GM18502 (cell line): ENCODE measurements around the gene TICAM1.
"Not testable (repeated sequence)": the region's sequence is repeated elsewhere in the genome, so short reads cannot be mapped to it uniquely, and the experiment has no call there.

Experiments used
- ATAC-seq: cut with Tn5 transposase; IDR thresholded peaks from one replicate; pipeline ENCODE4 v1.9.1; 2021; ENCODE audit warnings: mild to moderate bottlenecking; ENCODE audit not compliant: unreplicated experiment, poor library complexity

Gene TICAM1

DNA sequence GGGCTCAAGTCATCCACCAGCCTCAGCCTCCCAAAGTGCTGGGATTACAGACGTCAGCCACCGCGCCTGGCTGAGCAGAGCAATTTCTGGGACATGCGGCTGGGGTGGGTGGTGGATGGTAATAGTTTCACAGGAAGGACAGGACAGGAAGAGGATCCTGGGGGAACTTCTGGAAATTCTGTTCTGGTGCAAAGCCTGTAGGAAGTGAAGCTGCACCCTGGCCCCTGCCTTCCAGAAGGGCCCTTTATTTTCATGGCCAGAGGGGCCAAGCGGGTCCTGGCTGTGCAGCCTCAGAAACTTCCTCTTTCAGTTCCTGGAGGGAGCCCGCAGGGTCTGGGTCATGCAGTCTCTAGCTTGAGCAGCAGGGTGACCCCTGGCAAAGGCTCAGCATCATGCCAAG lies 24.3 kb downstream of the TICAM1 start:
- no peak for ATAC-seq

DNA sequence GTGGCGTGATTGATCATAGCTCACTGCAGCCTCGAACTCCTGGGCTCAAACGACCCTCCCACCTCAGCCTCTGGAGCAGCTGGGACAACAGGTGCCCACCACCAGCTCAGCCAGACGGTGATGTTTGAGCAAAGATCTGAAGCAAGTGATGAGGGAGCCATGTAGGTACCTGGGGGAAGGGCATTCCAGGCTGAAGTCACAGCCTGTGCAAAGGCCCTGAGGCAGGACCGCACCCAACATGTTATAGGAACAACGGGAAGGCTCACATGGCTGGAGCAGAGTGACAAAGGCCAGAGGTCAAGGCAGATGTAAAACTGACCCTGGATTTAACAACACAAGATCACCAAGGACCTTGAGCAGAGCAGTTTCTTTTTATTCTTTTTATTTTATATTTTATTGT lies 25.1 kb downstream of the TICAM1 start:
- ATAC-seq: no peak

DNA sequence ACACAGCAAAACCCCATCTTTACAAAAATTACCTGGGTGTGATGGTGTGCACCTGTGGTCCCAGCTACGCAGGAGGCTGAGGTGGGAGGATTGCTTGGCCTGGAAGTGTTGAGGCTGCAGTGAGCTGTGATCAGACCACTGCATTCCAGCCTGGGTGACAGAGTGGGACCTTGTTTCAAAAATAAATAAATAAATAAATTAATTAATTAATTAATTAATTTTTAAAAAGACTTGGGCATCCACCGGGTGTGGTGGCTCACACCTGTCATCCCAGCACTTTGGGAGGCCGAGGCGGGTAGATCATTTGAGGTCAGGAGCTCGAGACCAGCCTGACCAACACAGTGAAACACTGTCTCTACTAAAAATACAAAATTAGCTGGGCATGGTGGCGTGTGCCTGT lies 26.4 kb downstream of the TICAM1 start:
- ATAC-seq: not testable (repeated sequence)

DNA sequence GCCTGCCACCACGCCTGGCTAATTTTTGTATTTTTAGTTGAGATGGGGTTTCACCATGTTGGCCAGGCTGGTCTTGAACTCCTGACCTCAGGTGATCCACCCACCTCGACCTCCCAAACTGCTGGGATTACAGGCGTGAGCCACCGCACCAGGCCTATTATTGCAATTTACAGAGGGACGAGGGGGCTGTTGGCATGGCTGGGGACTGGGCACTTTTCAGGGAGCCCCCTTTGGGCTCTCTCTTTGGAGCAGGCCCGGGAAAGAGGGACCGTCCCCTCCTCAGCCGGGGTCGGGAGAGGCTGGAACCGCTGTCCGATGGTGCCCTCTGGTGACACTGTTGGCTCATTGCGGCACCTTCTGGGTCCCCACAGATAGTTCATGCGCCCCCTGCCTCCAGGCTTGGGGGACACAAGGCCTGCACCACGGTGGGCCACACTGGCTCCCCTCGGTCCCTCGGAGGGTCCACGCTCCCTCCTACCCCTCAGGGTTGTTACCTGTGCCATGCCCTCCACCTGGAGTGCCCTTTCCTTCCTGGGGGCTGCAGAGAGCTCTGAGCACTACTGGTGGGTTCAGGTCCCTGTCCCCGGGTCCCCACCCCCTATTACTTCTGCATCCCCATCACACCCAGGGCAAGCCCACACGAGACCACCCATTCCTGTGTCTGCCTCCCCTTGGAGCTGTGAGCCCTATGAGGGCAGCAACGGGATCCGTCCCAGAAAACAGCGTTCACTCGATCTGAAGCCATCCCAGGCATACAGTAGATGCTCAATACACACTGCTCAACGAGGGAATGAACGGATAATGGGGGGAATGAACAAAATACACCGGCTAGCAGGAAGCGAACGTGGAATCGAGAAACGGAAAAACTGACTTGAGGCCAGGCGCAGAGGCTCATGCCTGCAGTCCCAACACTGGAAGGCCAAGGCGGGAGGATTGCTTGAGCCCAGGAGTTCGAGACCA lies 27.5 kb downstream of the TICAM1 start:
- ATAC-seq: no peak

DNA sequence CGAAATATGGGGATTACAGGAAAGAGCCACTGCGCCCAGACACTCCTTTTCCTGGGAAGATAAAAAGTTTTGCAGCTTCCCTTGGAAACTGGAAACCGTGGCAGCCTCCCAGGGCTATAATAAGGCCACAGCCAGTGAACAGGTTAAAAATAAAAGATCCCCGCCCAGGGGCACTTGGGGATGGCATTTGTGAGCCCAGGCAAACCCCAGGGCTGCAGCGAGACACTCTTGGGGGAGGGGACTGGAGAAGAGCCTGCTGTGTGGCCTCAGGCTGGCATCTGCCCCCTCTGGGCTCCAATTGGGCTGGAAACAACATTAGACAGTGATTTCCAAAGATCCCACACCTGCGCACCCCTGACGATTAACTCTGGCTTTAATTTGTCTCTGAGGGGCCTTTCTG lies 28.8 kb downstream of the TICAM1 start:
- ATAC-seq: no peak

DNA sequence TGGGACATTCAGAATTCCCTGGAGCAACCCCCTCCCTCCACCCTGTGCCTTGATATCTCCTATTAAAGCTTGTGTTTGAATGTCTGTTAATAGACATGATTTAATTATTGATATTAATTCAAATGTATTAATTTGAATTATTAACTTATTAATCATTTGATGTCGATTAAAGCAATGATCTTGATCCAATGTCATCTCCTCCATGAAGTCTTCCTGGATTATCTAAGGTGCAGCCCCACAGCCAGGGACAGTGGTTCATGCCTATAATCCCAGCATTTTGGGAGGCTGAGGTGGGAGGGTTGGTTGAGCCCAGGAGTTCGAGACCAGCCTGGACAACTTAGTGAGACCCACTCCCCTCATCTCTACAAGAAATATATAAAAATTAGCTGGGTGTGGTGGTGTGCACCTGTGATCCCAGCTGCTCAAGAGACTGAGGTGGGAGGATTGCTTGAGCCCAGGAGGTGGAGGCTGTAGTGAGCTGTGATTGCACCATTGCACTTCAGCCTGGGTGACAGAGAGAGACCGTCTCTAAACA lies 30.4 kb downstream of the TICAM1 start:
- ATAC-seq: no peak

DNA sequence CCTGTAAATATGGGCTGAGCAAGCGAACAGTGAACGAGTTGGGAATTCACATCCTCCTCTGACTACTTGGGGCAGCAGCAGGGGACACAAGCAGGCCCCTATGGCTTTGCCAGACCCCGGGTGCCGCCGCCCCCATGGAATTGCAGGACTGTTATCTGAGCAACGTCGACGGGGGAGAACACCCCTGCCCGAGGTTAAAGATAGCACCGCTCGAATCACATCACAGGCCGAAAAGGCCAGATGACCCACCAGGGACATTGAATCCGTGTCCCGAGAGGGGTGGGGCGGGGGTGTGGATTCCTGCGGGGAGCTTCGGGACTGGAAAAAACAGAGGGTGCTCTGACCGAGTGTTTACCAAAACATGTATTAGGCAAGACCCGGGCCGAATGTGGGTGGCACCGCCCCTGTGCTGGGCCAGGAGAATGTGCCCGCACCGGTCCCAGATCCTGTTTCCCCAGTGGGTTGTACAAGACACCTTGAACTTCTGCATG lies 30.9 kb downstream of the TICAM1 start:
- no peak for ATAC-seq

DNA sequence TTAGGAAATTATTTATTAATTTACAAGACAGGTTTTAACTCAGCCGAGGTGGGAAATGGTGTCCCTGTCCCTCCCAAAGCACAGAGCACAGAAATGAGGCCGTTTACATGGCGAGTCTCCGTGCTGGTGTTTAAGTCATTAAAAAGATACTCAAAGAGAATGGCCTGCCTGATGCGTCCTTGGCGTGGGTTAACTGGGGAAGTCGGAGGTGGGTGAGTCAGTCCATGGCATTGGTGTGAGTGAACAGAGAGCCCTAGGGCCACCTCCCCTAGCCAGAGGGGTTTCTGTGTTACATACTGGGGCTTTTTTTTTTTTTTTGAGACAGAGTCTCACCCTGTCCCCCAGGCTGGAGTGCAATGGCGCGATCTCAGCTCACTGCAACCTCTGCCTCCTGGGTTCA lies 36.1 kb downstream of the TICAM1 start:
- no peak for ATAC-seq

DNA sequence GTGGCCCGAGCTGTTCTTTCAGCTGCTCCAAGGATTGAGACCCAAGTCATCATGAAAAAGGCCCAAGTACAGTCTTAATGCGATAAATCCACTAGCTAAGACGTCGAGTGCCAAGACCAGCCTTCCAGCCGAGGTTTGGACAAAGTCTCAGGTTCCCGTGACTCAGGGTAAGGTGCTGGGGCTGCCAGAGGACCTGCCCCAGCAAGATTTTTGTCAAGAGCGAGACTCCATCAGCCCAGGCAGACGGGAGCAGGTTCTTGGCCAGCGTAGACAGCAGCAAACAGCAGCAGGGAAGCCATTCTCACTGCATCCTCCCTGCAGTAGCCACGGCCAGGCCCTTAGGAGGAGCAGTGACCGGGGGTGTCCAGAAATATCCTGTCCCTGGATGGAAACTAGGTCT lies 36.5 kb downstream of the TICAM1 start:
- no peak for ATAC-seq

DNA sequence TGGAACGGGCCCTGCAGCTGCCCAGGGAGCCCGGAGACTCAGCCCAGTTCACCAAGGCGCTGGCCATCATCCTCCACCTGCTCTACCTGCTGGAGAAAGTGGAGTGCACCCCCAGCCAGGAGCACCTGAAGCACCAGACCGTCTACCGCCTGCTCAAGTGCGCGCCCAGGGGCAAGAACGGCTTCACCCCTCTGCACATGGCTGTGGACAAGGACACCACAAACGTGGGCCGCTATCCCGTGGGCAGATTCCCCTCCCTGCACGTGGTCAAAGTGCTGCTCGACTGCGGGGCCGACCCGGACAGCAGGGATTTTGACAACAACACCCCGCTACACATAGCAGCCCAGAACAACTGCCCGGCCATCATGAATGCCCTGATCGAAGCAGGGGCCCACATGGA lies 38.2 kb downstream of the TICAM1 start:
- ATAC-seq: not testable (repeated sequence)

DNA sequence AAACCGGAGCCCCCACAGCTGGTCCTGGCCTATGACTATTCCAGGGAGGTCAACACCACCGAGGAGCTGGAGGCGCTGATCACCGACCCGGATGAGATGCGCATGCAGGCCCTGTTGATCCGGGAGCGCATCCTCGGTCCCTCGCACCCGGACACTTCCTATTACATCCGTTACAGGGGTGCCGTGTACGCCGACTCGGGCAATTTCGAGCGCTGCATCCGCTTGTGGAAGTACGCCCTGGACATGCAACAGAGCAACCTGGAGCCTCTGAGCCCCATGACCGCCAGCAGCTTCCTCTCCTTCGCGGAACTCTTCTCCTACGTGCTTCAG lies 38.7 kb downstream of the TICAM1 start:
- not testable (repeated sequence) for ATAC-seq

DNA sequence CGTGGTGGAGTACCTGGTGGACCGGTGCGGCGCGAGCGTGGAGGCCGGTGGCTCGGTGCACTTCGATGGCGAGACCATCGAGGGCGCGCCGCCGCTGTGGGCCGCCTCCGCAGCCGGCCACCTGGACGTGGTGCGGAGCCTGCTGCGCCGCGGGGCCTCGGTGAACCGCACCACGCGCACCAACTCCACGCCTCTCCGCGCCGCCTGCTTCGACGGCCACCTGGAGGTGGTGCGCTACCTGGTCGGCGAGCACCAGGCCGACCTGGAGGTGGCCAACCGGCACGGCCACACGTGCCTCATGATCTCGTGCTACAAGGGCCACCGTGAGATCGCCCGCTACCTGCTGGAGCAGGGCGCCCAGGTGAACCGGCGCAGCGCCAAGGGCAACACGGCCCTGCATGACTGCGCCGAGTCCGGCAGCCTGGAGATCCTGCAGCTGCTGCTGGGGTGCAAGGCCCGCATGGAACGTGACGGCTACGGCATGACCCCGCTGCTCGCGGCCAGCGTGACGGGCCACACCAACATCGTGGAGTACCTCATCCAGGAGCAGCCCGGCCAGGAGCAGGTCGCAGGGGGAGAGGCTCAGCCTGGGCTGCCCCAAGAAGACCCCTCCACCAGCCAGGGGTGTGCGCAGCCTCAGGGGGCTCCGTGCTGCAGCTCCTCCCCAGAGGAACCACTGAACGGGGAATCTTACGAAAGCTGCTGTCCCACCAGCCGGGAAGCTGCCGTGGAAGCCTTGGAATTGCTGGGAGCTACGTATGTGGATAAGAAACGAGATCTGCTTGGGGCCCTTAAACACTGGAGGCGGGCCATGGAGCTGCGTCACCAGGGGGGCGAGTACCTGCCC lies 39.3 kb downstream of the TICAM1 start:
- not testable (repeated sequence) for ATAC-seq

DNA sequence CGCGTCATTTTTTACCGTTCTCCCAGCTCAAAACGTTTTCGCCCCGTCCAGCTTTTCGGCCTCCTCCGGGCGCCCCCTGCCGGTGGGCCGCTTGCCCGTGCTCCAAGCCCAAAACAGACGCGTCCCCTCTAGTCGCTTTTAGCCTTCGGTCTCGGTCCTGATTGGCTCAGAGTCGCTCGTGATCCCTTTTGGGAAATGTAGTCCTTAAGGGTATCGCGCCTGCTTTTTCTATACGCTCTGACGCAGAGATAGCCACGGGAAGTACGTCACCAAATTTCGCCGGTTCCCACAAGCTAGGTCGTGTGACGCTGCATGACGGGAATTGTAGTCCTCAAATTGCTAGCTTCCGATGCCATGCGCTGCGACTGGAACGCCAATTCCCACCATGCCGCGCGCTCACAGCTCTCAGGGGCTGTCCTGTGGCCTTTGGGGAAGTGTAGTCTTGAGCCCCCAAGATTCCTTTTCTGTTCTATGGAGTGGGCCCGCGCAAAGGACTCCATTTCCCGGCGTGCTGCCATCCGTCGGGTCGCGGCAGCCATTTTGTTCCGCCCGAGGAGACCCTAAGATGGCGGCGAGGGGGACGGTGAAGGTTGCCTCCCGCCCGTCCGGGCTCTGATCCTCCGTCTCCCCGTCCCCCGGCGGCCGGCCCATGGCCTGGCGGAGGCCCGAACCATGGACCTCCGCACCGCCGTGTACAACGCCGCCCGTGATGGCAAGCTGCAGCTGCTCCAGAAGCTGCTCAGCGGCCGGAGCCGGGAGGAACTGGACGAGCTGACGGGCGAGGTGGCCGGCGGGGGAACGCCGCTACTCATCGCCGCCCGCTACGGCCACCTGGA lies 40.1 kb downstream of the TICAM1 start, which contains the start of gene FEM1A:
FEM1A (plus strand) TSS at position 552 of the 836 bp plus-strand sequence; CDS start at position 673, 121 bp downstream.
- peak; percentile 92 for ATAC-seq

DNA sequence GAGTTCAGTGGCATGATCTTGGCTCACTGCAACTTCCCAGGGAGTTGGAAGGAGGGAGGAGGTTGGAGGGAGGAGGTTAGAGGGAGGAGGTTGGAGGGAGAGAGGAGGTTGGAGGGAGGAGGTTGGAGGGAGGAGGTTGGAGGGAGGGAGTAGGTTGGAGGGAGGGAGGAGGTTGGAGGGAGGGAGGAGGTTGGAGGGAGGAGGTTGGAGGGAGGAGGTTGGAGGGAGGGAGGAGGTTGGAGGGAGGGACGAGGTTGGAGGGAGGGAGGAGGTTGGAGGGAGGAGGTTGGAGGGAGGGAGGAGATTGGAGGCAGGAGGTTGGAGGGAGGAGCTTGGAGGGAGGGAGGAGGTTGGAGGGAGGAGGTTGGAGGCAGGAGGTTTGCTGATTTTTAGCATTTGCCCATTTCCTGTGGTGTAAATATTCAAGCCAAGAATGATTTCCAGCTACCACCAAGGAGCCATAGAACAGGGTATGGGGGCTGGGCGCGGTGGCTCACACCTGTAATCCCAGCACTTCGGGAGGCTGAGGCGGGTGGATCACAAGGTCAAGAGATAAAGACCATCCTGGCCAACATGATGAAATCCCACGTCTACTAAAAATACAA lies 45.0 kb downstream of the TICAM1 start:
- not testable (repeated sequence) for ATAC-seq

DNA sequence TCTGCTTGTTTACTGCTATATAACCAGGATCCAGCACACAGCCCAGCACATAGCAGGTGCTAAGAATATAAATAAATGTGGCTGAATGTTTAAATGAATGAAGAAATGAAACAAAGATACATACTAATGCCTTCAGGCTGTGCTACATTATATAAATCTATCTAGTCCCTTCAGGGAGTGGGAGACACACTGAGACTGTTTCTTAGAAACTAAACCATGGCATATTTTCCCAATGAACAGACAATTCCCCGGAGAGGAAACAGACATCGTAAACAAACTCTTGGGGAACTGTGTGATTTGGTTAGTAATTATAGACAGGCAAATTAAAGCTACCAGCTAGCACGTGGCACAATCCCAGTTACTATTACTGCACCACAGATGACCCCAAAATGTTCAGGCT lies 49.7 kb downstream of the TICAM1 start:
- ATAC-seq: no peak

DNA sequence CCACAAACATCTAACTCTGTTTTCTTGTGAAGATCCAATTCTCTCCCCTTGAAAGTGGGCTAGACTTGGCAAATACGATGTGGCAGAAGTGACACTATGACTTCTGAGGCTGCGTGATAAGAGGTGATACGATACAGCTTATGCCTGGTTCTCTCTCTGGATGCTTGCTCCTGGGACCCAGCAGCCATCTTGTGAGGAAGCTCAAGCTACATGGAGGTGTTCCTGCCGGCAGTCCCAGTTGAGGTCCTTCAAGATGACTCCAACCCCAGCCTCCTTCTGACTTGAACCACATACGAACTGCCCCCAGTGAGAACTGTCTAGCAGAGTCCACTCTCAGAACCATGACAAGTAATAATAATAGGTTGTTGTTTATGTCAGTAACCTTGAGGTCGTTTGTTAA lies 50.7 kb downstream of the TICAM1 start:
- no peak for ATAC-seq

DNA sequence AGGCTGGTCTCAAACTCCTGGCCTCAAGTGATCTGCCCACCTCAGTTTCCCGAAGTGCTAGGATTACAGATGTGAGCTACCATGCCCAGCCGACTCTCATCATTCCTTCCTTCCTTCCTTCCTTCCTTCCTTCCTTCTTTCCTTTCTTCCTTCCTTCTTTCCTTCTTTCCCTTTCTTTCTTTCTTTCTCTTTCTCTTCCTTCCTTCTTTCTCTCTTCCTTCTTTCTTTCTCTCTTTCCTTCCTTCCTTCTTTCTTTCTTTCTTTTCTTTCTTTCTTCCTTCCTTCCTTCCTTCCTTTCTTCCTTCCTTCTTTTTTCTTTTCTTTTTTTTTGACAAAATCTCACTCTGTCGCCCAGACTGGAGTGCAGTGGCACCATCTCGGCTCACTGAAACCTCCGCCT lies 53.4 kb downstream of the TICAM1 start:
- ATAC-seq: not testable (repeated sequence)

DNA sequence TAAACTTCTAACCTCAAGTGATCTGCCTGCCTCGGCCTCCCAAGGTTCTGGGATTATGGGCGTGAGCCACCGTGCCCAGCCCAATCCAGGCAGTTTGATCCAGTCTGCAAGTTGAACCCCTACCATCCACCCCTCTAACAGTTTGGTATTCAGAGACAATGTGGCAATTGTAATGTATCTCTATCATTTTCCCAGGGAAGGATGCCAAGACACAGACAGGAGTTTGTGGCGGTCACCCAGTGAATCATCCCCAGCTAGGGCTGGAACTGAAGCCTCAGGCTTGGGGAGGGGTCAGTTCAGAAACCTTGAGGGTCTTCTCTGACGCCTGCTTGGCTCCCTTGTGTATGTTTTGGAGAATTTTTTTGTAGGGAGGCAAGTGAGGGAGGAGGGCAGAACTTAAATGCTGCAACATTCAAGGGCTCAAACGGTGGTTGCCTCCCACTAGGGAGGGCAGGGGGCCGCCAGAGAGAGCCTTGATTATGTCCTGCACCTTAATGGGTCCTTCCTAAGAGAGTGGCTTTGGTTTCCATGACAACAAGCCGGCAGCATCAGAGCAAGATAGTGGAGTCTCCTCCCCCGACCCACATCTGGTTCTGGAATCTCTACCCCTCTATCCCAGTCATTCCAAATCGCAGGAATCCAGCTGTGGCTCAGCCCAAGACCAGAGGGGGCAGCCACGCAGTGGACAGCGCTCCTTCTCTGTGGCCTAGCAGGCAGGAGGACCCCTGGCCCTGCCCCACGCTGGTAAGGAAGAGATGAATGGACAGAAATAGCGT lies 54.9 kb downstream of the TICAM1 start:
- no peak for ATAC-seq

DNA sequence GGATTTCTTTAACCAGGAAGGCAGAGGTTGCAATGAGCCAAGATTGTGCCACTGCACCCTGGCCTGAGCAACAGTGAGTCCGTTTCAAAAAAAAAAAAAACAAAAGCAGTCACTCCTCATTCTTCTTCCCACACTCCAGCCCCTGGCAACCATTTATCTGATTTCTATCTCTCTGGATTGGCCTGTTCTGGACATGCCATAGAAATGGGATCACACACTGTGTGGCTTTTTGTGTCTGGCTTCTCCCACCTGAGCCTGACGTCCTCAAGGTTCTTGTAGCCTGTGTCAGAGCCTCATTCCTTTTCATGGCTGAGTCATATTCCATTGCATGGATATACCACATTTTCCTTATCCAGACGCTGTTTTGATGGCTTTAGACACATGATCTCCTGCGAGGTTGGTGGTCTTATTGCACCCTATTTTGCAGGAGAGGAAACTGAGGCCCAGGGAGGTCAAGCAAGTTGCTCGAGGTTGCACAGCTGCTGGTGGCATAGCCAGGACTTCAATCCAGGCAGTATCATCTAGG lies 55.8 kb downstream of the TICAM1 start:
- ATAC-seq: no peak
